Uterus (tissue), 2 donors: ENCODE results near the gene BCAS4.

Source experiments
- POLR2A ChIP-seq, 2 donors: fragments of 450-650 bp; IDR thresholded peaks; one replicate each; pipeline ENCODE4 v1.6.1; 2016; ENCODE audit warnings: antibody characterized with exemption in 2 of 2, mild to moderate bottlenecking in 1 of 2, moderate library complexity in 1 of 2
- TF ChIP-seq, protein P1 (sequence below), 4 experiments: fragments of 200-600 bp in 2 of 4; fragments of 450-650 bp in 2 of 4; sonication (generic) in 2 of 4; IDR thresholded peaks; one replicate each; pipeline ENCODE4 v1.5.1; 2016 to 2019; ENCODE audit warnings: antibody characterized with exemption in 4 of 4, mild to moderate bottlenecking in 2 of 4, moderate library complexity in 1 of 4

DNA sequence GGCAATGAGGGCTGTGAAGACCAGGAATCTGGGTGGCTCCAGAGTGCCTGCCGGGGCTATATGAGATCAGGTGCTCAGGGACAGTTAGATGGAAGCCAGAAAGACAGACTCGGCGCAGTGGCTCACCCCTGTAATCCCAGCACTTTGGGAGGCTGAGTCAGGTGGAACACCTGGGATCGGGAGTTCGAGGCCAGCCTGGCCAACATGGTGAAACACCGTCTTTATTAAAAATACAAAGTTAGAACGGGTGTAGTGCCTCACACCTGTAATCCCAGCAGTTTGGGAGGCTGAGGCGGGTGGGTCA lies 43.4 kb downstream of the BCAS4 start:
- TF ChIP-seq, protein P1, sequence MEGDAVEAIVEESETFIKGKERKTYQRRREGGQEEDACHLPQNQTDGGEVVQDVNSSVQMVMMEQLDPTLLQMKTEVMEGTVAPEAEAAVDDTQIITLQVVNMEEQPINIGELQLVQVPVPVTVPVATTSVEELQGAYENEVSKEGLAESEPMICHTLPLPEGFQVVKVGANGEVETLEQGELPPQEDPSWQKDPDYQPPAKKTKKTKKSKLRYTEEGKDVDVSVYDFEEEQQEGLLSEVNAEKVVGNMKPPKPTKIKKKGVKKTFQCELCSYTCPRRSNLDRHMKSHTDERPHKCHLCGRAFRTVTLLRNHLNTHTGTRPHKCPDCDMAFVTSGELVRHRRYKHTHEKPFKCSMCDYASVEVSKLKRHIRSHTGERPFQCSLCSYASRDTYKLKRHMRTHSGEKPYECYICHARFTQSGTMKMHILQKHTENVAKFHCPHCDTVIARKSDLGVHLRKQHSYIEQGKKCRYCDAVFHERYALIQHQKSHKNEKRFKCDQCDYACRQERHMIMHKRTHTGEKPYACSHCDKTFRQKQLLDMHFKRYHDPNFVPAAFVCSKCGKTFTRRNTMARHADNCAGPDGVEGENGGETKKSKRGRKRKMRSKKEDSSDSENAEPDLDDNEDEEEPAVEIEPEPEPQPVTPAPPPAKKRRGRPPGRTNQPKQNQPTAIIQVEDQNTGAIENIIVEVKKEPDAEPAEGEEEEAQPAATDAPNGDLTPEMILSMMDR (IDR thresholded peaks at IDR 0.05), result no peak
- no peak for TF ChIP-seq POLR2A (IDR thresholded peaks at IDR 0.05)
